ENCODE data around the gene PFDN2.

DNA sequence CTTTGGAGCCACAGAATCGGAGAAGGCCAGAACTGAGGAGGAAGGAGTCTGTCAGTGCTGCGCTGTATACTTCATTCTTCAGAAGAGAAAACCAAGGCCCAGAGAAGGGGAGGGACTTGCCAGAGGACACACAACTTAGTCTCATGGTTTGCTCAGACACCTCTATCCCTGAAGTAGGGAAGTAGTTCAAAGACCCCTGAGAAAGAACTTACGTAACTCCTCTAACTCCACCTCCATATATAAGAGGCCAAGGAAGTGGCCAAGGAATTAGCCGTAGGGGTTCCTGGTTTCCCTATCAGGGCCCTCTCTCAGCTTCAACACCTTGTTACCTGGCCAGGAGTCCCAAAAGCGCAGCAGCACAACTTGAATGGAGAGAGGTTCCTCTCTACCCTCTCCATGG is 27.9 kb downstream of the PFDN2 start:
- TF ChIP-seq, protein P1, sequence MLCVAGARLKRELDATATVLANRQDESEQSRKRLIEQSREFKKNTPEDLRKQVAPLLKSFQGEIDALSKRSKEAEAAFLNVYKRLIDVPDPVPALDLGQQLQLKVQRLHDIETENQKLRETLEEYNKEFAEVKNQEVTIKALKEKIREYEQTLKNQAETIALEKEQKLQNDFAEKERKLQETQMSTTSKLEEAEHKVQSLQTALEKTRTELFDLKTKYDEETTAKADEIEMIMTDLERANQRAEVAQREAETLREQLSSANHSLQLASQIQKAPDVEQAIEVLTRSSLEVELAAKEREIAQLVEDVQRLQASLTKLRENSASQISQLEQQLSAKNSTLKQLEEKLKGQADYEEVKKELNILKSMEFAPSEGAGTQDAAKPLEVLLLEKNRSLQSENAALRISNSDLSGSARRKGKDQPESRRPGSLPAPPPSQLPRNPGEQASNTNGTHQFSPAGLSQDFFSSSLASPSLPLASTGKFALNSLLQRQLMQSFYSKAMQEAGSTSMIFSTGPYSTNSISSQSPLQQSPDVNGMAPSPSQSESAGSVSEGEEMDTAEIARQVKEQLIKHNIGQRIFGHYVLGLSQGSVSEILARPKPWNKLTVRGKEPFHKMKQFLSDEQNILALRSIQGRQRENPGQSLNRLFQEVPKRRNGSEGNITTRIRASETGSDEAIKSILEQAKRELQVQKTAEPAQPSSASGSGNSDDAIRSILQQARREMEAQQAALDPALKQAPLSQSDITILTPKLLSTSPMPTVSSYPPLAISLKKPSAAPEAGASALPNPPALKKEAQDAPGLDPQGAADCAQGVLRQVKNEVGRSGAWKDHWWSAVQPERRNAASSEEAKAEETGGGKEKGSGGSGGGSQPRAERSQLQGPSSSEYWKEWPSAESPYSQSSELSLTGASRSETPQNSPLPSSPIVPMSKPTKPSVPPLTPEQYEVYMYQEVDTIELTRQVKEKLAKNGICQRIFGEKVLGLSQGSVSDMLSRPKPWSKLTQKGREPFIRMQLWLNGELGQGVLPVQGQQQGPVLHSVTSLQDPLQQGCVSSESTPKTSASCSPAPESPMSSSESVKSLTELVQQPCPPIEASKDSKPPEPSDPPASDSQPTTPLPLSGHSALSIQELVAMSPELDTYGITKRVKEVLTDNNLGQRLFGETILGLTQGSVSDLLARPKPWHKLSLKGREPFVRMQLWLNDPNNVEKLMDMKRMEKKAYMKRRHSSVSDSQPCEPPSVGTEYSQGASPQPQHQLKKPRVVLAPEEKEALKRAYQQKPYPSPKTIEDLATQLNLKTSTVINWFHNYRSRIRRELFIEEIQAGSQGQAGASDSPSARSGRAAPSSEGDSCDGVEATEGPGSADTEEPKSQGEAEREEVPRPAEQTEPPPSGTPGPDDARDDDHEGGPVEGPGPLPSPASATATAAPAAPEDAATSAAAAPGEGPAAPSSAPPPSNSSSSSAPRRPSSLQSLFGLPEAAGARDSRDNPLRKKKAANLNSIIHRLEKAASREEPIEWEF (IDR thresholded peaks at IDR 0.05; ENCODE audit: insufficient replicate concordance, low read depth, low read length): no peak
- TF ChIP-seq LARP7 (IDR thresholded peaks at IDR 0.05) (no peak), EP300 (IDR thresholded peaks at IDR 0.05; ENCODE audit: borderline replicate concordance in 1 of 2, control insufficient read depth in 1 of 2, low read depth in 2 of 2, low read length in 2 of 2) (no peak), GABPA (IDR thresholded peaks at IDR 0.05; ENCODE audit: low read depth) (no peak), BCL11A (IDR thresholded peaks at IDR 0.05; ENCODE audit: low read depth, low read length) (no peak)
- TF ChIP-seq, protein P2, sequence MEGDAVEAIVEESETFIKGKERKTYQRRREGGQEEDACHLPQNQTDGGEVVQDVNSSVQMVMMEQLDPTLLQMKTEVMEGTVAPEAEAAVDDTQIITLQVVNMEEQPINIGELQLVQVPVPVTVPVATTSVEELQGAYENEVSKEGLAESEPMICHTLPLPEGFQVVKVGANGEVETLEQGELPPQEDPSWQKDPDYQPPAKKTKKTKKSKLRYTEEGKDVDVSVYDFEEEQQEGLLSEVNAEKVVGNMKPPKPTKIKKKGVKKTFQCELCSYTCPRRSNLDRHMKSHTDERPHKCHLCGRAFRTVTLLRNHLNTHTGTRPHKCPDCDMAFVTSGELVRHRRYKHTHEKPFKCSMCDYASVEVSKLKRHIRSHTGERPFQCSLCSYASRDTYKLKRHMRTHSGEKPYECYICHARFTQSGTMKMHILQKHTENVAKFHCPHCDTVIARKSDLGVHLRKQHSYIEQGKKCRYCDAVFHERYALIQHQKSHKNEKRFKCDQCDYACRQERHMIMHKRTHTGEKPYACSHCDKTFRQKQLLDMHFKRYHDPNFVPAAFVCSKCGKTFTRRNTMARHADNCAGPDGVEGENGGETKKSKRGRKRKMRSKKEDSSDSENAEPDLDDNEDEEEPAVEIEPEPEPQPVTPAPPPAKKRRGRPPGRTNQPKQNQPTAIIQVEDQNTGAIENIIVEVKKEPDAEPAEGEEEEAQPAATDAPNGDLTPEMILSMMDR (IDR thresholded peaks at IDR 0.05 in 2 of 3, conservative IDR thresholded peaks at IDR 0.05 in 1 of 3; ENCODE audit: control insufficient read depth in 2 of 3, extremely low read depth in 1 of 3, insufficient read depth in 1 of 3, low read depth in 3 of 3, low read length in 3 of 3): no peak
- TF ChIP-seq, protein P3, sequence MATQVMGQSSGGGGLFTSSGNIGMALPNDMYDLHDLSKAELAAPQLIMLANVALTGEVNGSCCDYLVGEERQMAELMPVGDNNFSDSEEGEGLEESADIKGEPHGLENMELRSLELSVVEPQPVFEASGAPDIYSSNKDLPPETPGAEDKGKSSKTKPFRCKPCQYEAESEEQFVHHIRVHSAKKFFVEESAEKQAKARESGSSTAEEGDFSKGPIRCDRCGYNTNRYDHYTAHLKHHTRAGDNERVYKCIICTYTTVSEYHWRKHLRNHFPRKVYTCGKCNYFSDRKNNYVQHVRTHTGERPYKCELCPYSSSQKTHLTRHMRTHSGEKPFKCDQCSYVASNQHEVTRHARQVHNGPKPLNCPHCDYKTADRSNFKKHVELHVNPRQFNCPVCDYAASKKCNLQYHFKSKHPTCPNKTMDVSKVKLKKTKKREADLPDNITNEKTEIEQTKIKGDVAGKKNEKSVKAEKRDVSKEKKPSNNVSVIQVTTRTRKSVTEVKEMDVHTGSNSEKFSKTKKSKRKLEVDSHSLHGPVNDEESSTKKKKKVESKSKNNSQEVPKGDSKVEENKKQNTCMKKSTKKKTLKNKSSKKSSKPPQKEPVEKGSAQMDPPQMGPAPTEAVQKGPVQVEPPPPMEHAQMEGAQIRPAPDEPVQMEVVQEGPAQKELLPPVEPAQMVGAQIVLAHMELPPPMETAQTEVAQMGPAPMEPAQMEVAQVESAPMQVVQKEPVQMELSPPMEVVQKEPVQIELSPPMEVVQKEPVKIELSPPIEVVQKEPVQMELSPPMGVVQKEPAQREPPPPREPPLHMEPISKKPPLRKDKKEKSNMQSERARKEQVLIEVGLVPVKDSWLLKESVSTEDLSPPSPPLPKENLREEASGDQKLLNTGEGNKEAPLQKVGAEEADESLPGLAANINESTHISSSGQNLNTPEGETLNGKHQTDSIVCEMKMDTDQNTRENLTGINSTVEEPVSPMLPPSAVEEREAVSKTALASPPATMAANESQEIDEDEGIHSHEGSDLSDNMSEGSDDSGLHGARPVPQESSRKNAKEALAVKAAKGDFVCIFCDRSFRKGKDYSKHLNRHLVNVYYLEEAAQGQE (IDR thresholded peaks at IDR 0.05; ENCODE audit: low read depth, low read length): no peak
- TF ChIP-seq, protein P4, sequence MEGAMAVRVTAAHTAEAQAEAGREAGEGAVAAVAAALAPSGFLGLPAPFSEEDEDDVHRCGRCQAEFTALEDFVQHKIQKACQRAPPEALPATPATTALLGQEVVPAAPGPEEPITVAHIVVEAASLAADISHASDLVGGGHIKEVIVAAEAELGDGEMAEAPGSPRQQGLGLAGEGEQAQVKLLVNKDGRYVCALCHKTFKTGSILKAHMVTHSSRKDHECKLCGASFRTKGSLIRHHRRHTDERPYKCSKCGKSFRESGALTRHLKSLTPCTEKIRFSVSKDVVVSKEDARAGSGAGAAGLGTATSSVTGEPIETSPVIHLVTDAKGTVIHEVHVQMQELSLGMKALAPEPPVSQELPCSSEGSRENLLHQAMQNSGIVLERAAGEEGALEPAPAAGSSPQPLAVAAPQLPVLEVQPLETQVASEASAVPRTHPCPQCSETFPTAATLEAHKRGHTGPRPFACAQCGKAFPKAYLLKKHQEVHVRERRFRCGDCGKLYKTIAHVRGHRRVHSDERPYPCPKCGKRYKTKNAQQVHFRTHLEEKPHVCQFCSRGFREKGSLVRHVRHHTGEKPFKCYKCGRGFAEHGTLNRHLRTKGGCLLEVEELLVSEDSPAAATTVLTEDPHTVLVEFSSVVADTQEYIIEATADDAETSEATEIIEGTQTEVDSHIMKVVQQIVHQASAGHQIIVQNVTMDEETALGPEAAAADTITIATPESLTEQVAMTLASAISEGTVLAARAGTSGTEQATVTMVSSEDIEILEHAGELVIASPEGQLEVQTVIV (IDR thresholded peaks at IDR 0.05; ENCODE audit: borderline replicate concordance, partially characterized antibody): no peak
- TF ChIP-seq, protein P5, sequence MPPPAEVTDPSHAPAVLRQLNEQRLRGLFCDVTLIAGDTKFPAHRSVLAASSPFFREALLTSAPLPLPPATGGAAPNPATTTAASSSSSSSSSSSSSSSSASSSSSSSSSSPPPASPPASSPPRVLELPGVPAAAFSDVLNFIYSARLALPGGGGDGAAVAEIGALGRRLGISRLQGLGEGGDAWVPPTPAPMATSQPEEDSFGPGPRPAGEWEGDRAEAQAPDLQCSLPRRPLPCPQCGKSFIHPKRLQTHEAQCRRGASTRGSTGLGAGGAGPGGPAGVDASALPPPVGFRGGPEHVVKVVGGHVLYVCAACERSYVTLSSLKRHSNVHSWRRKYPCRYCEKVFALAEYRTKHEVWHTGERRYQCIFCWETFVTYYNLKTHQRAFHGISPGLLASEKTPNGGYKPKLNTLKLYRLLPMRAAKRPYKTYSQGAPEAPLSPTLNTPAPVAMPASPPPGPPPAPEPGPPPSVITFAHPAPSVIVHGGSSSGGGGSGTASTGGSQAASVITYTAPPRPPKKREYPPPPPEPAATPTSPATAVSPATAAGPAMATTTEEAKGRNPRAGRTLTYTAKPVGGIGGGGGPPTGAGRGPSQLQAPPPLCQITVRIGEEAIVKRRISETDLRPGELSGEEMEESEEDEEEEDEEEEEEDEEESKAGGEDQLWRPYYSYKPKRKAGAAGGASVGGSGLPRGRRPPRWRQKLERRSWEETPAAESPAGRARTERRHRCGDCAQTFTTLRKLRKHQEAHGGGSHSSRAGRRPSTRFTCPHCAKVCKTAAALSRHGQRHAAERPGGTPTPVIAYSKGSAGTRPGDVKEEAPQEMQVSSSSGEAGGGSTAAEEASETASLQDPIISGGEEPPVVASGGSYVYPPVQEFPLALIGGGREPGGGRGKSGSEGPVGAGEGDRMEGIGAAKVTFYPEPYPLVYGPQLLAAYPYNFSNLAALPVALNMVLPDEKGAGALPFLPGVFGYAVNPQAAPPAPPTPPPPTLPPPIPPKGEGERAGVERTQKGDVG (CRISPR knock-in tag; IDR thresholded peaks at IDR 0.05): no peak
